Activated CD8-positive, alpha-beta memory T cell treated with anti-CD3 and anti-CD28 coated beads, Interleukin-2, amount 10 ng/mL, durations not matched to agents 7 days and 5 days (primary cell): ENCODE measurements around the gene DIS3L. TPM values are rescaled to one million over a fixed set of nuclear protein-coding genes. Genes with fewer than 3 reads are reported as not detected.
"Not testable (repeated sequence)": the region's sequence is repeated elsewhere in the genome, so short reads cannot be mapped to it uniquely, and the experiment has no call there.

Experiments used
- ATAC-seq: fragments of 150-1000 bp; cut with Tn5 transposase; one replicate; pipeline ENCODE4 v1.10.0; 2021; ENCODE audit warnings: moderate library complexity
- CTCF ChIA-PET: fragments of 350-600 bp; sonication (Branson Sonifier 250); formaldehyde crosslinking; loops from one replicate; lab custom pipeline; 2021; ENCODE audit warnings: antibody characterized with exemption; lab: Charles Lee
- DNase-seq: peaks from one replicate; pipeline ENCODE4 v3.0.0-alpha.2; 2020
- H3K27ac Mint-ChIP-seq: one replicate; pipeline ENCODE4 v1.8.0; 2021; ENCODE audit warnings: mild to moderate bottlenecking, mixed read lengths
- H3K27me3 Mint-ChIP-seq: one replicate; pipeline ENCODE4 v1.8.0; 2021; ENCODE audit warnings: mixed read lengths
- H3K36me3 Mint-ChIP-seq: one replicate; pipeline ENCODE4 v1.8.0; 2021; ENCODE audit warnings: mild to moderate bottlenecking, mixed read lengths
- H3K4me1 Mint-ChIP-seq: one replicate; pipeline ENCODE4 v1.8.0; 2021; ENCODE audit warnings: mixed read lengths
- H3K4me3 Mint-ChIP-seq: one replicate; pipeline ENCODE4 v1.8.0; 2021; ENCODE audit warnings: mild to moderate bottlenecking, moderate library complexity, mixed read lengths
- H3K9me3 Mint-ChIP-seq: one replicate; pipeline ENCODE4 v1.8.0; 2022; ENCODE audit warnings: low read depth, mixed read lengths
- total RNA-seq, 2 experiments: library from RNA; stranded (reverse); gene quantifications; one replicate each; pipeline ENCODE4 v1.2.3, GENCODE V29; 2021

The DIS3L gene
- 10 to 100 TPM; 20.7 to 22.9 TPM for total RNA-seq

- CTCF ChIA-PET: interaction anchor here (0.8 to 2.4 kb wide), 7 partner anchors 10 to 212 kb away, joined by 3 to 23 read pairs (median 5); partner anchors contain the start of genes SNAPC5 and ZWILCH
- peak within 1 kb of the TSS; percentile 78 for H3K4me3 Mint-ChIP-seq
- ATAC-seq (peak; percentile 75), DNase-seq (peak; percentile 74)
- no peaks in the 10 kb centered on the region for H3K9me3 Mint-ChIP-seq
- peaks cover 12% of the 10 kb centered on the region for H3K36me3 Mint-ChIP-seq
- peaks cover 39% of the 10 kb centered on the region for H3K4me1 Mint-ChIP-seq
- H3K27me3 Mint-ChIP-seq: no peaks in the 10 kb centered on the region
- H3K27ac Mint-ChIP-seq: peak within 1 kb of the TSS; percentile 89
These were observed at the start of gene DIS3L for GRCh38 chr15:66293419-66294156. Gene DIS3L, plus strand, starts transcription at chr15:66293568. Its CDS starts 29 bp downstream, at chr15:66293597.

DNA sequence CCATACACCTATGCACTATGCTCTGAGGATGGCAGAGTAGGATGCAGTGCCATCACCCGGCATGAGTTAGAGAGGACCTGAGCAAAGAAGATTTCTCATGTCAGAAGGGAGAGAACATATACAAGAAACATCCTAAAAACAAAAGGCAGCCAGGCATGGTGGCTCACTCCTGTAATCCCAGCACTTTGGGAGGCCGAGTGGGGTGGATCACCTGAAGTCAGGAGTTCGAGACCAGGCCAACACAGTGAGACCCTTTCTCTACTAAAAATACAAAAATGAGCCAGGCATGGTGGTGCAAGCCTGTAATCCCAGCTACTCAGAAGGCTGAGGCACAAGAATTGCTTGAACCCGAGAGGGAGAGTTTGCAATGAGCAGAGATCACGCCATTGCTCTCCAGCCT lies 47.5 kb upstream of the DIS3L start:
- H3K36me3 Mint-ChIP-seq, ATAC-seq, H3K9me3 Mint-ChIP-seq, H3K4me1 Mint-ChIP-seq, DNase-seq, CTCF ChIA-PET, H3K27ac Mint-ChIP-seq, H3K4me3 Mint-ChIP-seq: not testable (repeated sequence)
- peaks cover 57% of the 10 kb centered on the region for H3K27me3 Mint-ChIP-seq

- Mint-ChIP-seq H3K4me1 (peaks cover 6% of the 10 kb centered on the region), H3K27ac (no peak overlapping the region), H3K27me3 (peaks cover 63% of the 10 kb centered on the region), H3K4me3 (no peak overlapping the region), H3K9me3 (no peaks in the 10 kb centered on the region), H3K36me3 (no peaks in the 10 kb centered on the region)
- ATAC-seq (no peak), DNase-seq (no peak)
- CTCF ChIA-PET: no interaction called here
These were observed 46.4 kb upstream of the DIS3L start for GRCh38 chr15:66246937-66247336.

GRCh38 chr15:66249605-66250174 lies 43.7 kb upstream of the DIS3L start:
- Mint-ChIP-seq H3K4me3 (no peak overlapping the region), H3K9me3 (no peaks in the 10 kb centered on the region), H3K36me3 (peaks cover 3% of the 10 kb centered on the region), H3K27ac (no peak overlapping the region), H3K4me1 (peaks cover 17% of the 10 kb centered on the region), H3K27me3 (peaks cover 70% of the 10 kb centered on the region)
- DNase-seq (no peak), ATAC-seq (no peak)
- CTCF ChIA-PET: interaction anchor here (0.9 to 1.3 kb wide), 2 partner anchors 10 to 153 kb away, joined by 3 read pairs; no protein-coding TSS in a partner anchor

- H3K4me3 Mint-ChIP-seq: peak overlapping the region; percentile 44
- no peak for ATAC-seq
- DNase-seq: no peak
- H3K9me3 Mint-ChIP-seq: no peaks in the 10 kb centered on the region
- peaks cover 19% of the 10 kb centered on the region for H3K4me1 Mint-ChIP-seq
- no peak overlapping the region for H3K27ac Mint-ChIP-seq
- peaks cover 3% of the 10 kb centered on the region for H3K36me3 Mint-ChIP-seq
- peaks cover 75% of the 10 kb centered on the region for H3K27me3 Mint-ChIP-seq
- CTCF ChIA-PET: interaction anchor here (1.3 to 2.6 kb wide), 3 partner anchors 36 to 247 kb away, joined by 3 to 16 read pairs (median 8); no protein-coding TSS in a partner anchor
These were observed 42.1 kb upstream of the DIS3L start for GRCh38 chr15:66251065-66251789.

- Mint-ChIP-seq H3K9me3 (no peaks in the 10 kb centered on the region), H3K27me3 (peaks cover 80% of the 10 kb centered on the region), H3K4me3 (peak overlapping the region; percentile 50), H3K27ac (no peak overlapping the region), H3K4me1 (peaks cover 19% of the 10 kb centered on the region), H3K36me3 (peaks cover 3% of the 10 kb centered on the region)
- CTCF ChIA-PET: interaction anchor here (1.0 to 2.6 kb wide), 4 partner anchors 35 to 247 kb away, joined by 3 to 16 read pairs (median 6); no protein-coding TSS in a partner anchor
- ATAC-seq (peak; percentile 64), DNase-seq (peak; percentile 50)
These were observed 41.3 kb upstream of the DIS3L start for GRCh38 chr15:66251790-66252684.

DNA sequence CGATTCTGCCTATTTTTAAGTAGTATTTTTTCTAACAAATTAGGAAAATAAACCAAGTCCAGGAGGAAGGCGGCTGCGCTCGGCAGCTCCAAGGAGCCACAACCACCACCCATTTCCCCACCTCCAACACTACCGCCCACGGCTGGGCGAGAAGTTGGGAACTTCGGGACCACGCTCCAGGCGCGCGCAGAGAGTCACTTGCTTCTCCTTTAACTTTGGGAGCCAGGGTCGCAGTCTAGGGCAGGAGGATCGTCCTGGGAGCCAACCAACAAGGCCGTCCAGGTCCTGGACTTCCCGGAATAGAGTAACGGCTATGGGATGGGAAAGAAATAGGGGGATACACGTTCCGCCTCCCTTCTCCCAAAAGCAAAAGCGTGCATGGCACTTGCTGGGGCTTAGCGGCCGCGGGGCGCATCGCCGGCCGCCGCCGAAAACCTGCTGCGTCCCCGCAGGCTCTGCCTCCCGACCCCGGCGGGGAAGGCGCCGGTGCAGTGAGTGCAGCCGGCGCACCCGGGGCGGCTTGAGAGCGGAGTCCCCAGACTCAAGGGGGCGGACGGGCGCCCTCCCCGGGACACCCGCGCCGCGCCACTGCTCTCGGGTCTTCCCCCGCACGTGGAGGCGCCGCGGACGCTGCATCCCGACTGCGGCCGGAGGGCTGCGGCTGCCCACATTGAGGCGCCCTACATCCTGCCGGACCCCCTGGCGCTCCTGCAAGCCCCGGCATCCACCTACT lies 40.5 kb upstream of the DIS3L start:
- Mint-ChIP-seq H3K36me3 (peaks cover 3% of the 10 kb centered on the region), H3K27ac (no peak overlapping the region), H3K4me1 (peaks cover 19% of the 10 kb centered on the region), H3K27me3 (peaks cover 82% of the 10 kb centered on the region), H3K9me3 (no peaks in the 10 kb centered on the region), H3K4me3 (peak overlapping the region; percentile 50)
- DNase-seq (no peak), ATAC-seq (peak; percentile 44)
- CTCF ChIA-PET: interaction anchor here (1.0 to 2.6 kb wide), 3 partner anchors 34 to 246 kb away, joined by 3 to 16 read pairs (median 8); no protein-coding TSS in a partner anchor

- H3K36me3 Mint-ChIP-seq: peaks cover 3% of the 10 kb centered on the region
- no peak for ATAC-seq
- H3K4me3 Mint-ChIP-seq: peak within 1 kb of the TSS; percentile 65
- DNase-seq: no peak
- no peak within 1 kb of the TSS for H3K27ac Mint-ChIP-seq
- H3K27me3 Mint-ChIP-seq: peaks cover 82% of the 10 kb centered on the region
- peaks cover 19% of the 10 kb centered on the region for H3K4me1 Mint-ChIP-seq
- H3K9me3 Mint-ChIP-seq: no peaks in the 10 kb centered on the region
- CTCF ChIA-PET: interaction anchor here (0.8 kb wide), 1 partner anchor 33 kb away, joined by 4 read pairs; no protein-coding TSS in a partner anchor
These were observed 39.8 kb upstream of the DIS3L start, which contains the start of gene MEGF11 for GRCh38 chr15:66253418-66254088. Gene MEGF11, minus strand, starts transcription at chr15:66253750. Its CDS starts 125,347 bp downstream, at chr15:66128403.

DNA sequence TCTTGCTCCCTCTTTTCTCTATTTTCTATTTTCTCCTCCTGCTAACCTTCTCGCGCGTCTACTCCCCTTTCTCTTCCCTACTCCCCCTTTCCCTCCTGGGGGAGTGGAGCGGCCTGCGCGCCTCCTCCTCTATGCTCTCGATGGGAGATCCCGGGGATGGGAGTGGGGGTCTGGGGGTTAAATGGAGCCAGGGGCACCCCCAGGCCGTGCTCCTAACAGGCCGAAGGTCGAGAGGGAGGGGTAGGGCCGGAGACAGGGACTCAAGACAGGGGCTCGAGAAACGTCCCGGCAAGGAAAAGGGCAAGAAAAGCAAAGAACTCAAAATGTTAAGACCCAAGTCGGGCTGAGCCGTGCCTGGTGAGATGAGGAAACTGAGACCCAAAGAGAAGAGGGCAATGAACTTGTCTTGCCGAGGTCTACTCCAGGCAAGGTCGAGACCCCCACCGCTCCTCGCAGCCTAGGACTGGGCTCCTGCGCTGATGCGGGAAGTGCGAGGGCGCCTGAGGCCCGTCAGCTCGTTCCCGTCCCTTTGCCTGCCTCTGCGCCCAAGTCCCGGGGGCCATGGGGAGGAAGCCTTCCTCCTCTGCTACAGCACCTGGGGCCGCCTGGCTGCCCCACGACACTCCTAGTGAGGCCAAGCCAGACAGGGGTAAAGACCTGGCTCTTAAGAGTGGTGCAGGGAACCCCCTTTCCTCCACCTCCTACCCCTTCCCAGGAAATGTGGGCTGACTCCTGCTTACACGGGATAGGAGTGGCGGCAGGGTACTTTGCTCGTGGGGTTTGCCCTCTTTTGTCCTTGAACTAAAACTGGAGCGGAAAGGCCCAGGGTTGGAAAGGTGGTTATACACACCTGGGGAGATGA lies 39.0 kb upstream of the DIS3L start:
- no peak for ATAC-seq

GRCh38 chr15:66254951-66255676 lies 38.3 kb upstream of the DIS3L start:
- H3K9me3 Mint-ChIP-seq: no peaks in the 10 kb centered on the region
- CTCF ChIA-PET: no interaction called here
- H3K4me3 Mint-ChIP-seq: no peak overlapping the region
- no peak overlapping the region for H3K27ac Mint-ChIP-seq
- H3K4me1 Mint-ChIP-seq: peaks cover 19% of the 10 kb centered on the region
- H3K36me3 Mint-ChIP-seq: peaks cover 3% of the 10 kb centered on the region
- H3K27me3 Mint-ChIP-seq: peaks cover 76% of the 10 kb centered on the region
- ATAC-seq: no peak
- DNase-seq: no peak

More for the DNA sequence above, 39.0 kb upstream of the DIS3L start:
- H3K27ac Mint-ChIP-seq: no peak overlapping the region
- DNase-seq: no peak
- H3K4me1 Mint-ChIP-seq: peaks cover 19% of the 10 kb centered on the region
- peak overlapping the region; percentile 65 for H3K4me3 Mint-ChIP-seq
- CTCF ChIA-PET: interaction anchor here (0.8 kb wide), 1 partner anchor 32 kb away, joined by 4 read pairs; no protein-coding TSS in a partner anchor
- H3K9me3 Mint-ChIP-seq: no peaks in the 10 kb centered on the region
- peaks cover 78% of the 10 kb centered on the region for H3K27me3 Mint-ChIP-seq
- peaks cover 3% of the 10 kb centered on the region for H3K36me3 Mint-ChIP-seq
